GM12801 (cell line): ENCODE results near the gene LAMB1.

ENCODE experiments used
- CTCF ChIP-seq: IDR thresholded peaks from one replicate; pipeline ENCODE4 v1.5.1; 2011; ENCODE audit warnings: control low read depth; ENCODE audit not compliant: insufficient read length; ENCODE audit errors: extremely low read depth

LAMB1 gene

GRCh38 chr7:107966711-107967110 lies 36.2 kb downstream of the LAMB1 start:
- no peak for TF ChIP-seq CTCF

GRCh38 chr7:107964510-107964909 lies 38.5 kb downstream of the LAMB1 start:
- TF ChIP-seq CTCF = no peak

- no peak for TF ChIP-seq CTCF
Observed at GRCh38 chr7:107962817-107963216, 40.1 kb downstream of the LAMB1 start.

- TF ChIP-seq CTCF = no peak
Observed at GRCh38 chr7:107961405-107961804, 41.6 kb downstream of the LAMB1 start.

DNA sequence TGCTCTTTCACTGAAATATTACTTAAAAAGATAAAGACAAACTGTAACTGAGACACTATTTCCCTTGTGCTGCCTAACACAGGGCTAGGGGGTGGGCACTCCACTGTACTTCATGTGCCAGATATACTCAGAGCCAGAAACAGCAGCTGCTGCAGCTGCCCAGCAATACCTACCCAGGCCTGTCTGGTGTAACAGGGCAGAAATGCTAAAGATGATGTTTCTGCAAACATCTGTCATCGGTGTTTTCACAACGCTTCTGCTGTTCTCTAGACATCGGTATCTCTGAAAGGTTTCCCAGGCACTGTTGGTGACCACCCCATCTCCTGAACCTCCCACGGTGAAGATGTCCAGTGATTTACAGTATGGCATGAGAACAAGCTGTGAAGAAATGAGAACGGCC lies 42.7 kb downstream of the LAMB1 start:
- TF ChIP-seq CTCF = no peak

GRCh38 chr7:107959527-107959898 lies 43.4 kb downstream of the LAMB1 start:
- no peak for TF ChIP-seq CTCF

DNA sequence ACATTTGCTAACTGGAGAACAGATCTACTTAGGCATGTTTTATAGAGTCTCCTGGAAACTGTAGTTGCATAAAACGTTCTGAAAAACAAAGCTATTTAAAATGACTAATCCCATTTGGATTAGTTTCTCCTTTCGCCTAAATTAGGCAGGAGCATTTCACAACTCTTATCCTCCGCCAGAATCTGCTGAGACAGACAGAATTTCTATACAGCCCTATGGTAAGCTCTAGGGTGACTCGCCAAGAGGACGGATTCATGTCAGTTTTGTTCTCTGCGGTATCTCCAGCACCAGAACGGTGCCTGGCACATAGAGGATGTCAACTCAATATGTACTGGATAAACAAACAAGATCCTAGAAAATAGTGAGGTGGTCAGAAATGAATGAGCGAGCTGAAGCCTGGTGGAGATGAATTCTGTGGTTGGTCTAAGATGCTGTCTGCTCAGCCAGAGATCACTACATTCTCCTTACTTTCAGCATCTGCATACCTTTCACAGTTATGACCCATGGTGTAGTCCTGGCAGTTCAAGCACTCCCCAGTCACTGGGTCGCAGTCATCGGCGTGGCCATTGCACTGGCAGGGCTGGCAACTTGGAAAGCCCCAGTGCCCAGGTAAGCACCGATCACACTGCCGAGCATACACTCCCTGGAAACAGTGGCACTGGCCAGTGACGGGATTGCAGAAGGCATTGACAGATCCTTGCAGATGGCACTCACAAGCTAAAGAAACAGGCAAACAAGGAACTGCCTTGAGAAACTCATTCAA lies 44.0 kb downstream of the LAMB1 start:
- TF ChIP-seq CTCF = no peak

GRCh38 chr7:107957436-107957835 lies 45.5 kb downstream of the LAMB1 start:
- TF ChIP-seq CTCF = no peak
